ENCODE measurements around the gene SEPTIN14.
"Not testable (repeated sequence)": the region's sequence is repeated elsewhere in the genome, so short reads cannot be mapped to it uniquely, and the experiment has no call there.

Gene SEPTIN14

GRCh38 chr7:55827577-55827976, 35.0 kb downstream of the SEPTIN14 start:
- Mint-ChIP-seq H3K4me1 (ENCODE audit: low read depth) (no peaks in the 10 kb centered on the region), H3K27me3 (peaks cover 2% of the 10 kb centered on the region), H3K4me3 (no peak overlapping the region), H3K27ac (no peak overlapping the region), H3K9me3 (ENCODE audit: low read depth) (peaks cover 9% of the 10 kb centered on the region), H3K36me3 (peaks cover 4% of the 10 kb centered on the region)

GRCh38 chr7:55818686-55819085, 43.9 kb downstream of the SEPTIN14 start:
- Mint-ChIP-seq H3K4me3 (no peak overlapping the region), H3K4me1 (ENCODE audit: low read depth) (no peaks in the 10 kb centered on the region), H3K27me3 (peaks cover 7% of the 10 kb centered on the region), H3K27ac (no peak overlapping the region), H3K36me3 (peaks cover 2% of the 10 kb centered on the region), H3K9me3 (ENCODE audit: low read depth) (peaks cover 15% of the 10 kb centered on the region)

DNA sequence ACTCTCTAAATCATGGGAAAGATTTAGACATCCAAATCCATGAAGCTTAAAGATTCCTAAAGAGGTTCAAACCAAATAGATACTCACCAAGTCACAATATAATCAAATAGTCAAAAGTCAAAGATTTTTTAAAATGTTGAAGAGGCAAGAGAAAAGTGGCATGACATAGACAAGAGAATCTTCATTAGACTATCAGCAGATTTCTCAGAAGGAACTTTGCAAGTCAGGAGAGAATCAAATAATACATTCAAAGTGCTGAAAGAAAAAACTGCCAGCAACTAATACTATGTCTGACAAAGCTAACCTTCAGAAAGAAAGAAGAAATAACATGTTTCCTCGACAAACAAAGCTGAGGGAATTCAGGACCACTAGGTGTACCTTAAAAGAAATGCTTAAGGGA, 65.3 kb downstream of the SEPTIN14 start:
- H3K4me3 Mint-ChIP-seq; H3K36me3 Mint-ChIP-seq; H3K4me1 Mint-ChIP-seq (ENCODE audit: low read depth); H3K27ac Mint-ChIP-seq; H3K27me3 Mint-ChIP-seq: not testable (repeated sequence)
- H3K9me3 Mint-ChIP-seq (ENCODE audit: low read depth), result peaks cover 13% of the 10 kb centered on the region

DNA sequence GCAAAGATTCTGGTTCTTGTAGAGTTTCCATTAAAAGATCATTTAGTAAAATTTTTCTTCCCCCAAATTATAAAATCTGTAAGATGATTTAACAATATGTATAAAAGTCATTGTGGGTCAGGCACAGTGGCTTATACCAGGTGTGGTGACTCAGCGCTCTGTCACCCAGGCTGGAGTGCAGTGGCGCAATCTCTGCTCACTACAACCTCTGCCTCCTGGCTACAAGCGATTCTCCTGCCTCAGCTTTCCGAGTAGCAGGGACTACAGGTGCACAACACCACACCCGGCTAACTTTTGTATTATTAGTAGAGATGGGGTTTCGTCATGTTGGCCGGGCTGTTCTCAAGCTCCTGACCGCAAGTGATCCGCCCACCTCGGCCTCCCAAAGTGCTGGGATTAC, 68.0 kb downstream of the SEPTIN14 start:
- Mint-ChIP-seq H3K9me3 (ENCODE audit: low read depth) (peaks cover 11% of the 10 kb centered on the region), H3K27me3 (peaks cover 1% of the 10 kb centered on the region), H3K27ac (no peak overlapping the region), H3K4me1 (ENCODE audit: low read depth) (no peaks in the 10 kb centered on the region), H3K4me3 (no peak overlapping the region), H3K36me3 (peaks cover 6% of the 10 kb centered on the region)

GRCh38 chr7:55792048-55792447, 70.5 kb downstream of the SEPTIN14 start:
- H3K27me3 Mint-ChIP-seq, result no peaks in the 10 kb centered on the region
- H3K36me3 Mint-ChIP-seq, result peaks cover 2% of the 10 kb centered on the region
- no peaks in the 10 kb centered on the region for H3K4me1 Mint-ChIP-seq (ENCODE audit: low read depth)
- H3K4me3 Mint-ChIP-seq, result no peak overlapping the region
- peaks cover 7% of the 10 kb centered on the region for H3K9me3 Mint-ChIP-seq (ENCODE audit: low read depth)
- H3K27ac Mint-ChIP-seq, result no peak overlapping the region

DNA sequence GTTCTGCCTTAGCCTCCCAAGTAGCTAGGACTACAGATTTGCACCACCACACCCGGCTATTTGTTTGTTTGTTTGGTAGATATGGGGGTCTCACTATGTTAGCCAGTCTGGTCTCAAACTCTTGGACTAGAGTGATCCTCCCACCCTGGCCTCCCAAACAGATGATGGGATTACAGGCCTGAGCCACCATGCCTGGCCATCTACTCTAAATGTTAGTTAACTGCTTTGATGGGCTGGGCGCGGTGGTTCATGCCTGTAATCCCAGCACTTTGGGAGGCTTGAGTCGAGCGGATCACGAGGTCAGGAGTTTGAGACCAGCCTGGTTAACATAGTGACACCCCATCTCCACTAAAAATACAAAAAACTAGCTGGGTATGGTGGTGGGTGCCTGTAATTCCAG, 74.8 kb downstream of the SEPTIN14 start:
- H3K4me3 Mint-ChIP-seq, result no peak overlapping the region
- H3K4me1 Mint-ChIP-seq (ENCODE audit: low read depth), result no peaks in the 10 kb centered on the region
- no peaks in the 10 kb centered on the region for H3K36me3 Mint-ChIP-seq
- no peaks in the 10 kb centered on the region for H3K27me3 Mint-ChIP-seq
- no peaks in the 10 kb centered on the region for H3K9me3 Mint-ChIP-seq (ENCODE audit: low read depth)
- no peak overlapping the region for H3K27ac Mint-ChIP-seq

DNA sequence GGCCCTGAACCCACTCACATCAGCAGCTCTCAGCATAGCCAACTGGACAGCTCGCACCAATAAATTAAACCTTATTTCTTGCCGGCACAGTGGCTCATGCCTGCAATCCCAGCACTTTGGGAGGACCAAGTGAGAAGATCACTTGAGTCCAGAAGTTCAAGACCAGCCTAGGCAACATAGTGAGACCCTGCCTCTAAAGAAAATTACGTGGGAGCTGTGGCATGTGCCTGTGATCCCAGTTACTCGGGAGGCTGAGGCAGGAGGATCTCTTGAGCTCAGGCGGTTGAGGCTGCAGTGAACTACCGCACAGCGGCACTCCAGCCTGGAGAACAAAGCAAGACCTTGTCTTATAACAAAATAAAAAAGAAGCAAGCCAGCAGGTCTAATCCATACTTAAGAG, 75.7 kb downstream of the SEPTIN14 start:
- H3K4me3 Mint-ChIP-seq, result no peak overlapping the region
- no peak overlapping the region for H3K27ac Mint-ChIP-seq
- no peaks in the 10 kb centered on the region for H3K27me3 Mint-ChIP-seq
- no peaks in the 10 kb centered on the region for H3K36me3 Mint-ChIP-seq
- no peaks in the 10 kb centered on the region for H3K9me3 Mint-ChIP-seq (ENCODE audit: low read depth)
- no peaks in the 10 kb centered on the region for H3K4me1 Mint-ChIP-seq (ENCODE audit: low read depth)

- H3K27ac Mint-ChIP-seq; H3K36me3 Mint-ChIP-seq; H3K4me3 Mint-ChIP-seq; H3K27me3 Mint-ChIP-seq; H3K4me1 Mint-ChIP-seq (ENCODE audit: low read depth); H3K9me3 Mint-ChIP-seq (ENCODE audit: low read depth): not testable (repeated sequence)
Observed at GRCh38 chr7:55785444-55785843, 77.1 kb downstream of the SEPTIN14 start.

- Mint-ChIP-seq H3K4me1 (ENCODE audit: low read depth) (no peaks in the 10 kb centered on the region), H3K27ac (no peak overlapping the region), H3K9me3 (ENCODE audit: low read depth) (no peaks in the 10 kb centered on the region), H3K27me3 (peaks cover 1% of the 10 kb centered on the region), H3K4me3 (no peak overlapping the region), H3K36me3 (no peaks in the 10 kb centered on the region)
Observed at GRCh38 chr7:55784151-55784550, 78.4 kb downstream of the SEPTIN14 start.

GRCh38 chr7:55778631-55779030, 83.9 kb downstream of the SEPTIN14 start:
- Mint-ChIP-seq H3K9me3 (ENCODE audit: low read depth) (no peaks in the 10 kb centered on the region), H3K27me3 (peaks cover 1% of the 10 kb centered on the region), H3K36me3 (no peaks in the 10 kb centered on the region), H3K4me1 (ENCODE audit: low read depth) (no peaks in the 10 kb centered on the region), H3K4me3 (no peak overlapping the region), H3K27ac (no peak overlapping the region)

- Mint-ChIP-seq H3K9me3 (ENCODE audit: low read depth) (no peaks in the 10 kb centered on the region), H3K36me3 (no peaks in the 10 kb centered on the region), H3K27me3 (peaks cover 1% of the 10 kb centered on the region), H3K4me1 (ENCODE audit: low read depth) (no peaks in the 10 kb centered on the region), H3K27ac (no peak overlapping the region), H3K4me3 (no peak overlapping the region)
Observed at GRCh38 chr7:55776196-55776595, 86.4 kb downstream of the SEPTIN14 start.

DNA sequence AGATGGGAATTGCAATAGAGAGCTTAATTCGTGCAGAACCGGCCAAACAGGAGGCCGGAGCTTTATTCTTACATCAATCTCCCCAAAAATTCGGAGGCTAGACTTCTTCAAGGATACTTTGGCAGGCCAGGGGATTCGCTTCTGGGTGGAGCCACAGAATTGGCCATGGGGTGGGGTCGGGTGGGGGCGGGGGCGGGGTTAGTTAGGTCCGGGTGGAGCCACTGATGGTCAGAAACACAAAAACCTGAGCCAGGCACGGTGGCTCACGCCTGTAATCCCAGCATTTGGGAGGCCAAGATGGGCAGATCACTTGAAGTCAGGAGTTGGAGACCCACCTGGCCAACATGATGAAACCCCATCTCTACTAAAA, 87.5 kb downstream of the SEPTIN14 start:
- no peaks in the 10 kb centered on the region for H3K27me3 Mint-ChIP-seq
- H3K4me1 Mint-ChIP-seq (ENCODE audit: low read depth), result no peaks in the 10 kb centered on the region
- H3K27ac Mint-ChIP-seq, result no peak overlapping the region

DNA sequence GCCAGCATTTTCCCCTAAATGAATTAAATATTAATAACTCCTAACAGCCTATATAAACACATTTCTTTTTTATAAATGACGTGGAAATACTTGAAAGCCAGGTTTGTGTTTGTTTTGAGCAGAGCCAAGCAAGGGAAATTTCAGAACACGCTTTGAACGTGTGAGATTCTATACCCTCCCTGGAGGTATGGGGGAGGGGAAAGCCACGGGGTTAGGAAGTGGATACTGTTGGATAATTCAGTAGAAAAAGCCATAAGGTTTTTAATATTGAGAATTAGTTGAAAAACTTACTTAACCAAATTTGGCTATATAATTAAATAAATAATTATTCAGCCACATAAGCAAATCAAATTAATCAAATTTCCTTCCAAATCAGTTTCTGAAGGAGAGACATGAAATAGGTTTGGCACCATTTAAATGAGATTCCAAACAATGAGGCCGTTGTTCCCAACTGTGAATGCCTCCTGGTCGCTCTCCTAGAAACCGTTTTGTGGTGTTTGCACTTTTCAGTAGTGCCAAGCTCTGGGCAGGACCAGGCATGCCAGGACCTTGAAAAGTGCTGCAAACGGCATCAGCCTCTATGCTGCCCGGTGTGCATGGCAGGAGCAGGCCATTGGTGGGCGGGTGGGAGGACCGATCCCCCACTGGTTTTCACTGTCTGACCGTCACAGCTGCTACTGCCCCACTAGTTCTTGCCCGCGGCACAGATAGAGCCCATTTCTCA, 88.1 kb downstream of the SEPTIN14 start:
- Mint-ChIP-seq H3K36me3 (no peaks in the 10 kb centered on the region), H3K4me3 (no peak overlapping the region), H3K9me3 (ENCODE audit: low read depth) (no peaks in the 10 kb centered on the region), H3K27me3 (no peaks in the 10 kb centered on the region), H3K27ac (no peak overlapping the region), H3K4me1 (ENCODE audit: low read depth) (no peaks in the 10 kb centered on the region)

More for the DNA sequence above, 87.5 kb downstream of the SEPTIN14 start:
- Mint-ChIP-seq H3K36me3 (no peaks in the 10 kb centered on the region), H3K9me3 (ENCODE audit: low read depth) (no peaks in the 10 kb centered on the region), H3K4me3 (no peak overlapping the region)

- Mint-ChIP-seq H3K27me3 (no peaks in the 10 kb centered on the region), H3K4me1 (ENCODE audit: low read depth) (no peaks in the 10 kb centered on the region), H3K9me3 (ENCODE audit: low read depth) (no peaks in the 10 kb centered on the region), H3K27ac (no peak overlapping the region), H3K36me3 (no peaks in the 10 kb centered on the region), H3K4me3 (no peak overlapping the region)
Observed at GRCh38 chr7:55770778-55771177, 91.8 kb downstream of the SEPTIN14 start.

DNA sequence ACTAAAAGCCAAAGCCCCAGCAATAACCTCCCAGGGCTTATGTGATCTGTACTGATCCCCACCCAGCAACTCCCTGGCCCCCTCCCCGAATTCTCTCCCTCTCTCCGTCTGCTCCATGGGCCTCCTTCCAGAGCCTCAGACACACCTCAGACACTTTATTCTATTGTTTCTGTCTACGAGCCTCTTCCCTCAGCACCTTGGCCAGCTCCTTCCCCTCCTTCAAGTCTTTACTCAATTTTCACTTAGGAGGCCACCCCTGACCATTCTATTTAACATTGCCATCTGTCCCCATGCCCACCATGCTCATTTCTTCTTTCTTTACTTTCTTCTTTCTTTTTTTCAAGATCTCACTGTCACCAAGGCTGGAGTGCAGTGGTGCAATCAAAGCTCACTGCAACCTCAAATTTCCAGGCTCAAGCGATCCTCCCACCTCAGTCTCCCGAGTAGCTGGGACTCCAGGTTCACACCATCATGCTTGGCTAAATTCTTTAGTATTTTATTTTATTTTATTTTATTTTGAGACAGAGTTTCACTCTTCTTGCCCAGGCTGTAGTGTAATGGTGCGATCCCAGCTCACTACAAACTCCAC, 109.2 kb downstream of the SEPTIN14 start:
- H3K27ac Mint-ChIP-seq; H3K9me3 Mint-ChIP-seq (ENCODE audit: low read depth); H3K36me3 Mint-ChIP-seq; H3K4me3 Mint-ChIP-seq; H3K27me3 Mint-ChIP-seq; H3K4me1 Mint-ChIP-seq (ENCODE audit: low read depth): not testable (repeated sequence)

GRCh38 chr7:55744706-55745105, 117.8 kb downstream of the SEPTIN14 start:
- not testable (repeated sequence) for H3K27ac Mint-ChIP-seq; H3K4me3 Mint-ChIP-seq; H3K4me1 Mint-ChIP-seq (ENCODE audit: low read depth); H3K36me3 Mint-ChIP-seq; H3K27me3 Mint-ChIP-seq; H3K9me3 Mint-ChIP-seq (ENCODE audit: low read depth)

Measured in activated naive CD8-positive, alpha-beta T cell (primary cell).